ENCODE measurements around the gene ERC2. TPM values are rescaled to one million over a fixed set of nuclear protein-coding genes. Genes with fewer than 3 reads are reported as not detected.
"Not testable (repeated sequence)": the region's sequence is repeated elsewhere in the genome, so short reads cannot be mapped to it uniquely, and the experiment has no call there.

The ERC2 gene
- total RNA-seq, 2 donors from 2014 or later = 16.1 to 22.8 TPM

DNA sequence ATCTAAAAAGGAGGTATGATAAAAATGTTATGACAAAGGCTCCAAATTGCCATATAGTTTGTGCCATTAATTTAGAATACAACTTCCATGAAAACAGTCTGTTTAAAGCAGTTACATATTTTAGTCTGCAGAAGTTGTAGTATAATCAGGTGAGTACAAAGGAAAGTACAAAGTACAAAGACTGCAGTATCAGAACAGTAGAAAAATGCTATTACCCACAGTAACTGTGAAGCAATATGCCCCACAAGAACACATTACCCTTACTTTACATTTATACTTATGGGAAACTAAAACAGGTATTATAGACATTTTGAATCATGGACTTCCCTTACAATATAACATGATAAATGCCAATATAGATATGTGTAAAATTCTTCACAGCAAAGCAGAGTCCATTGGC is 398.5 kb downstream of the ERC2 start:
- no peak overlapping the region for H3K9ac ChIP-seq (ENCODE audit: extremely low read depth, low read length, poor library complexity, severe bottlenecking)
- TF ChIP-seq, protein P1, sequence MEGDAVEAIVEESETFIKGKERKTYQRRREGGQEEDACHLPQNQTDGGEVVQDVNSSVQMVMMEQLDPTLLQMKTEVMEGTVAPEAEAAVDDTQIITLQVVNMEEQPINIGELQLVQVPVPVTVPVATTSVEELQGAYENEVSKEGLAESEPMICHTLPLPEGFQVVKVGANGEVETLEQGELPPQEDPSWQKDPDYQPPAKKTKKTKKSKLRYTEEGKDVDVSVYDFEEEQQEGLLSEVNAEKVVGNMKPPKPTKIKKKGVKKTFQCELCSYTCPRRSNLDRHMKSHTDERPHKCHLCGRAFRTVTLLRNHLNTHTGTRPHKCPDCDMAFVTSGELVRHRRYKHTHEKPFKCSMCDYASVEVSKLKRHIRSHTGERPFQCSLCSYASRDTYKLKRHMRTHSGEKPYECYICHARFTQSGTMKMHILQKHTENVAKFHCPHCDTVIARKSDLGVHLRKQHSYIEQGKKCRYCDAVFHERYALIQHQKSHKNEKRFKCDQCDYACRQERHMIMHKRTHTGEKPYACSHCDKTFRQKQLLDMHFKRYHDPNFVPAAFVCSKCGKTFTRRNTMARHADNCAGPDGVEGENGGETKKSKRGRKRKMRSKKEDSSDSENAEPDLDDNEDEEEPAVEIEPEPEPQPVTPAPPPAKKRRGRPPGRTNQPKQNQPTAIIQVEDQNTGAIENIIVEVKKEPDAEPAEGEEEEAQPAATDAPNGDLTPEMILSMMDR (conservative IDR thresholded peaks at IDR 0.05) = no peak
- no peaks in the 10 kb centered on the region for H3K9me3 ChIP-seq (ENCODE audit: control insufficient read depth, low read length)
- Mint-ChIP-seq H3K4me1 (no peaks in the 10 kb centered on the region), H3K27ac (no peak overlapping the region), H3K27me3 (ENCODE audit: insufficient read depth) (no peaks in the 10 kb centered on the region), H3K9me3 (peaks cover 18% of the 10 kb centered on the region), H3K4me3 (no peak overlapping the region), H3K36me3 (ENCODE audit: low read depth) (peaks cover 4% of the 10 kb centered on the region)
- H3K27me3 ChIP-seq (ENCODE audit: control insufficient read depth, insufficient read depth, low read length, poor library complexity, severe bottlenecking) = no peaks in the 10 kb centered on the region
- no peaks in the 10 kb centered on the region for H3K36me3 ChIP-seq (ENCODE audit: control insufficient read depth, insufficient read depth, low read length)
- no peak overlapping the region for H3K27ac ChIP-seq (ENCODE audit: low read depth, low read length)
- no peak overlapping the region for H3K4me3 ChIP-seq (ENCODE audit: low read length)
- no peaks in the 10 kb centered on the region for H3K4me1 ChIP-seq (ENCODE audit: control insufficient read depth, insufficient read depth, low read length)
- no peak for DNase-seq

DNA sequence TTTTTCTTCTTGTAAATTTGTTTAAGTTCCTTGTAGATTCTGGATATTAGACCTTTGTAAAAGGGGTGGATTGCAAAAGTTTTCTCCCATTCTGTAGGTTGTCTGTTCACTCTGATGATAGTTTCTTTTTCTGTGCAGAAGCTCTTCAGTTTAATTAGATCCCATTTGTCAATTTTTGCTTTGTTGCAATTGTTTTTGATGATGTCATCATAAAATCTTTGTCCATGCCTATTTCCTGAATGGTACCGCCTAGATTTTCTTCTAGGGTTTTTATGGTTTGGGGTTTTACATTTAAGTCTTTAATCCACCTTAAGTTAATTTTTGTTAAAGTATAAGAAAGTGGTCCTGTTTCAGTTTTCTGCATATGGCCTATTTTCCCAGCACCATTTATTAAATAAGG is 401.9 kb downstream of the ERC2 start:
- H3K4me1 Mint-ChIP-seq; H3K36me3 ChIP-seq (ENCODE audit: control insufficient read depth, insufficient read depth, low read length); H3K4me1 ChIP-seq (ENCODE audit: control insufficient read depth, insufficient read depth, low read length); H3K27me3 ChIP-seq (ENCODE audit: control insufficient read depth, insufficient read depth, low read length, poor library complexity, severe bottlenecking); H3K27me3 Mint-ChIP-seq (ENCODE audit: insufficient read depth); H3K4me3 Mint-ChIP-seq; H3K36me3 Mint-ChIP-seq (ENCODE audit: low read depth); H3K9me3 ChIP-seq (ENCODE audit: control insufficient read depth, low read length); DNase-seq; H3K27ac Mint-ChIP-seq; H3K27ac ChIP-seq (ENCODE audit: low read depth, low read length); H3K4me3 ChIP-seq (ENCODE audit: low read length); H3K9ac ChIP-seq (ENCODE audit: extremely low read depth, low read length, poor library complexity, severe bottlenecking): not testable (repeated sequence)
- H3K9me3 Mint-ChIP-seq = peaks cover 18% of the 10 kb centered on the region
- WGBS, 2 experiments (ENCODE audit: insufficient coverage in 1 of 2, insufficient read length in 1 of 2) = 50% methylated on average over 1 of the region's 1 CpG; no CpG with 5 or more reads in 1 of the 2 experiments

DNA sequence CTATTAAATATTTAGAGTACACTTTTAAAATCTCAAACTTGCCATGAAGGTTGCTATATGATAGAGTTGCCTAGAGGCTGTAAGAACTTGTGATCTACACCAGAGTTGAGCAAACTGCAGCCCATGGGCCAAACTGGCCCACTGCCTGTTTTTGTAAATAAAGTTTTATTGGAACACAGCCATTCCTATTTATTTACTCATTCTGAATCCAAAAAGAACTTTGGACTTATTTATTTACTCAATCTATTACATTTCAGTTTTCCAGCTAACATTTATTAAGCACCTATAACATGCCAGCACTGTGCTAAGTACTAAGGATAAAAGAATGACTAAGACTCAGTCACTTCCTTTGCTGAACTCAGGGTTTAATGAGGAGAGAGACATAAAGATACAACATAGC is 403.6 kb downstream of the ERC2 start:
- no peak overlapping the region for H3K27ac Mint-ChIP-seq
- peaks cover 18% of the 10 kb centered on the region for H3K9me3 Mint-ChIP-seq
- Histone ChIP-seq H3K9me3 (ENCODE audit: control insufficient read depth, low read length) (no peaks in the 10 kb centered on the region), H3K4me1 (ENCODE audit: control insufficient read depth, insufficient read depth, low read length) (no peaks in the 10 kb centered on the region), H3K27me3 (ENCODE audit: control insufficient read depth, insufficient read depth, low read length, poor library complexity, severe bottlenecking) (no peaks in the 10 kb centered on the region), H3K9ac (ENCODE audit: extremely low read depth, low read length, poor library complexity, severe bottlenecking) (no peak overlapping the region), H3K4me3 (ENCODE audit: low read length) (no peak overlapping the region), H3K27ac (ENCODE audit: low read depth, low read length) (no peak overlapping the region), H3K36me3 (ENCODE audit: control insufficient read depth, insufficient read depth, low read length) (no peaks in the 10 kb centered on the region)
- H3K4me3 Mint-ChIP-seq = no peak overlapping the region
- H3K27me3 Mint-ChIP-seq (ENCODE audit: insufficient read depth) = no peaks in the 10 kb centered on the region
- TF ChIP-seq, protein P1 (conservative IDR thresholded peaks at IDR 0.05) = no peak
- no peaks in the 10 kb centered on the region for H3K4me1 Mint-ChIP-seq
- H3K36me3 Mint-ChIP-seq (ENCODE audit: low read depth) = peaks cover 4% of the 10 kb centered on the region
- no peak for DNase-seq

DNA sequence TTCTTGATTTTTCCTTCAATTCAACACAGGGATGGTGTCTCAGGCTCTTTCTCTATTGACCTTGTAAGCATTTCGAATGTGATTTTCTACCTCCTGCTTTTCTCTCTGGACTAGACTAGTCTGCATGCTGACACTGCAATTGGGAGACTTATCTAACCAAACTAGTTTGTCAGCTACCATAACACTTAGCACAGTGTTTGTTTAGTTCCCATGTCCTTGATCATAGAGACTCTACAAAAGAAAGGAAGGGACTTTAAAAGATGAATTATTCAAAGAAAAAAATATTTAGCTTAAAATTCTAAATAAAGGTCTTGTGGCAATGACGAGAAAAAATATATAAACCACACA is 407.0 kb downstream of the ERC2 start:
- WGBS, 2 experiments (ENCODE audit: insufficient coverage in 1 of 2, insufficient read length in 1 of 2) = 94 to 100% methylated on average over 1 of the region's 2 CpGs
- Mint-ChIP-seq H3K36me3 (ENCODE audit: low read depth) (peaks cover 3% of the 10 kb centered on the region), H3K4me3 (no peak overlapping the region), H3K27me3 (ENCODE audit: insufficient read depth) (no peaks in the 10 kb centered on the region), H3K9me3 (peaks cover 9% of the 10 kb centered on the region), H3K27ac (no peak overlapping the region), H3K4me1 (no peaks in the 10 kb centered on the region)
- no peaks in the 10 kb centered on the region for H3K27me3 ChIP-seq (ENCODE audit: control insufficient read depth, insufficient read depth, low read length, poor library complexity, severe bottlenecking)
- H3K36me3 ChIP-seq (ENCODE audit: control insufficient read depth, insufficient read depth, low read length) = no peaks in the 10 kb centered on the region
- no peaks in the 10 kb centered on the region for H3K4me1 ChIP-seq (ENCODE audit: control insufficient read depth, insufficient read depth, low read length)
- H3K27ac ChIP-seq (ENCODE audit: low read depth, low read length) = no peak overlapping the region
- TF ChIP-seq, protein P1 (conservative IDR thresholded peaks at IDR 0.05) = no peak
- no peak overlapping the region for H3K4me3 ChIP-seq (ENCODE audit: low read length)
- no peak overlapping the region for H3K9ac ChIP-seq (ENCODE audit: extremely low read depth, low read length, poor library complexity, severe bottlenecking)
- DNase-seq = no peak
- no peaks in the 10 kb centered on the region for H3K9me3 ChIP-seq (ENCODE audit: control insufficient read depth, low read length)
